B cell (primary cell): ENCODE results near the gene CNGB1.

Experiments used
- CTCF ChIP-seq: fragments of 200-600 bp; IDR thresholded peaks from one replicate; pipeline ENCODE4 v1.8.0; 2022; ENCODE audit warnings: antibody characterized with exemption, mild to moderate bottlenecking
- EZH2 ChIP-seq: IDR thresholded peaks from 2 replicates; pipeline ENCODE4 v1.6.1; 2012; ENCODE audit warnings: borderline replicate concordance, low read depth, mild to moderate bottlenecking, moderate library complexity, low read length; ENCODE audit not compliant: insufficient read depth, poor library complexity, severe bottlenecking

- TF ChIP-seq CTCF (no peak), EZH2 (no peak)
Observed at GRCh38 chr16:57858635-57859034, 112.3 kb downstream of the CNGB1 start.
